Esophagus muscularis mucosa (tissue), 4 donors: ENCODE data around the gene PCMT1. TPM values are rescaled to one million over a fixed set of nuclear protein-coding genes. Genes with fewer than 3 reads are reported as not detected.

ENCODE experiments used
- DNase-seq: peaks from one replicate; pipeline ENCODE4 v3.0.0-alpha.2; 2017; ENCODE audit errors: extremely low spot score
- H3K27ac ChIP-seq, 4 donors: fragments of 200-600 bp; sonication (generic); replicated peaks in 1 of 4; 1 replicate in 3 of 4; 2 replicates in 1 of 4; pipeline ENCODE4 v1.5.1; 2016 to 2019; ENCODE audit warnings: mild to moderate bottlenecking in 1 of 4
- H3K27me3 ChIP-seq, 4 donors: fragments of 200-600 bp; sonication (generic); one replicate each; pipeline versions ENCODE4 v1.5.1 to v1.6.0; 2016 to 2019
- H3K36me3 ChIP-seq, 4 donors: fragments of 200-600 bp; sonication (generic); one replicate each; pipeline ENCODE4 v1.5.1; 2016 to 2019
- H3K4me1 ChIP-seq, 4 donors: fragments of 200-600 bp; sonication (generic); one replicate each; pipeline ENCODE4 v1.5.1; 2016 to 2019
- H3K4me3 ChIP-seq, 4 donors: fragments of 200-600 bp; sonication (generic); 1 replicate in 2 of 4; 2 replicates in 2 of 4; pipeline ENCODE4 v1.5.1; 2016 to 2019; ENCODE audit warnings: mild to moderate bottlenecking in 4 of 4, moderate library complexity in 1 of 4
- H3K9me3 ChIP-seq, 4 donors: fragments of 200-600 bp; sonication (generic); 1 replicate in 3 of 4; 2 replicates in 1 of 4; pipeline ENCODE4 v1.5.1; 2016 to 2019
- CTCF ChIP-seq, 3 experiments: fragments of 200-600 bp in 2 of 3; fragments of 450-650 bp in 1 of 3; sonication (generic) in 2 of 3; IDR thresholded peaks; one replicate each; pipeline ENCODE4 v1.5.1; 2017 to 2019; ENCODE audit warnings: antibody characterized with exemption in 3 of 3, mild to moderate bottlenecking in 2 of 3, moderate library complexity in 1 of 3
- EP300 ChIP-seq: sonication (generic); formaldehyde crosslinking; IDR thresholded peaks from one replicate; pipeline ENCODE4 v1.6.1; 2017; ENCODE audit warnings: antibody characterized with exemption
- POLR2A ChIP-seq: fragments of 450-650 bp; IDR thresholded peaks from one replicate; pipeline ENCODE4 v1.6.1; 2017; ENCODE audit warnings: antibody characterized with exemption, moderate library complexity, mild to moderate bottlenecking, low read depth
- POLR2AphosphoS5 ChIP-seq, 2 donors: sonication (generic); formaldehyde crosslinking; IDR thresholded peaks; one replicate each; pipeline ENCODE4 v1.6.1; 2017; ENCODE audit warnings: antibody characterized with exemption in 2 of 2
- WGBS: methylation state at CpG from one replicate; pipeline ENCODE4 v1.1.5; 2018; 5-methylcytosine and 5-hydroxymethylcytosine counted together
- intact Hi-C: fragments of 100-400 bp; cut with DNase I; formaldehyde crosslinking; loops from one replicate; pipeline ENCODE4 v1.15.1; 2023
- total RNA-seq, 4 donors: library from RNA; depleted of rRNA; stranded (reverse); fragments of >200 nt; gene quantifications; one replicate each; pipeline versions ENCODE4 v1.1.0 to v1.2.1, GENCODE V29; 2016

Gene PCMT1
- total RNA-seq, 4 donors from 2014 or later = 93.9 to 111 (median 107) TPM

- no peak for DNase-seq
- intact Hi-C loops = no loop called here
- Histone ChIP-seq H3K4me3 (no peak overlapping the region), H3K4me1 (no peaks in the 10 kb centered on the region), H3K36me3 (peaks cover 0 to 39% (median 8%) of the 10 kb centered on the region in 4 donors), H3K27ac (no peak overlapping the region), H3K9me3 (no peaks in the 10 kb centered on the region), H3K27me3 (no peaks in the 10 kb centered on the region)
- TF ChIP-seq EP300 (no peak), POLR2A (no peak), CTCF (IDR thresholded peaks at IDR 0.05) (no peak), POLR2AphosphoS5 (IDR thresholded peaks at IDR 0.05) (no peak)
- WGBS = 95% methylated on average over 7 of the region's 7 CpGs
Observed at GRCh38 chr6:149820506-149820905, 71.0 kb downstream of the PCMT1 start.

- H3K4me1 ChIP-seq = no peaks in the 10 kb centered on the region
- no peak for TF ChIP-seq EP300
- no peak for TF ChIP-seq POLR2AphosphoS5 (IDR thresholded peaks at IDR 0.05)
- no peak for TF ChIP-seq CTCF (IDR thresholded peaks at IDR 0.05)
- TF ChIP-seq POLR2A = no peak
- H3K27ac ChIP-seq = no peak overlapping the region
- H3K27me3 ChIP-seq = no peaks in the 10 kb centered on the region
- H3K9me3 ChIP-seq = no peaks in the 10 kb centered on the region
- no peak for DNase-seq
- H3K36me3 ChIP-seq = peaks cover 0 to 47% (median 17%) of the 10 kb centered on the region in 4 donors
- H3K4me3 ChIP-seq = no peak overlapping the region
- 93% methylated on average over 1 of the region's 1 CpG for whole genome bisulfite sequencing
- intact Hi-C loops = no loop called here
Observed at GRCh38 chr6:149821492-149821891, 72.0 kb downstream of the PCMT1 start.

- WGBS = 83% methylated on average over 4 of the region's 4 CpGs
- no peak for DNase-seq
- H3K4me3 ChIP-seq = no peak overlapping the region
- H3K4me1 ChIP-seq = no peaks in the 10 kb centered on the region
- H3K27me3 ChIP-seq = no peaks in the 10 kb centered on the region
- H3K9me3 ChIP-seq = no peaks in the 10 kb centered on the region
- no peak overlapping the region for H3K27ac ChIP-seq
- intact Hi-C loops = no loop called here
- H3K36me3 ChIP-seq = peaks cover 0 to 54% (median 17%) of the 10 kb centered on the region in 4 donors
- TF ChIP-seq EP300 (no peak), POLR2AphosphoS5 (IDR thresholded peaks at IDR 0.05) (no peak), CTCF (IDR thresholded peaks at IDR 0.05) (no peak), POLR2A (no peak)
Observed at GRCh38 chr6:149823013-149823412, 73.5 kb downstream of the PCMT1 start.

GRCh38 chr6:149825292-149825691 lies 75.8 kb downstream of the PCMT1 start:
- peaks cover 3 to 51% (median 17%) of the 10 kb centered on the region in 4 donors for H3K36me3 ChIP-seq
- no peaks in the 10 kb centered on the region for H3K4me1 ChIP-seq
- WGBS = 87% methylated on average over 4 of the region's 4 CpGs
- intact Hi-C loops = no loop called here
- H3K4me3 ChIP-seq = no peak overlapping the region
- TF ChIP-seq EP300 = no peak
- TF ChIP-seq POLR2A = no peak
- no peak for TF ChIP-seq POLR2AphosphoS5 (IDR thresholded peaks at IDR 0.05)
- no peak for TF ChIP-seq CTCF (IDR thresholded peaks at IDR 0.05)
- no peaks in the 10 kb centered on the region for H3K9me3 ChIP-seq
- no peaks in the 10 kb centered on the region for H3K27me3 ChIP-seq
- H3K27ac ChIP-seq = no peak overlapping the region
- no peak for DNase-seq

- Histone ChIP-seq H3K27ac (peak overlapping the region in 1 of 4 donors; percentile 15), H3K36me3 (peaks cover 7 to 38% (median 21%) of the 10 kb centered on the region in 4 donors), H3K27me3 (no peaks in the 10 kb centered on the region), H3K4me1 (no peaks in the 10 kb centered on the region), H3K9me3 (no peaks in the 10 kb centered on the region), H3K4me3 (peak overlapping the region in 3 of 4 donors; percentile 5 to 18 (median 16))
- WGBS = 86% methylated on average over 7 of the region's 7 CpGs
- TF ChIP-seq POLR2AphosphoS5 (IDR thresholded peaks at IDR 0.05) (no peak), POLR2A (no peak), EP300 (no peak), CTCF (IDR thresholded peaks at IDR 0.05) (no peak)
- no peak for DNase-seq
- intact Hi-C loops = loop anchor here (10.0 kb wide), 1 partner anchor 174 kb away; no protein-coding TSS in a partner anchor
Observed at GRCh38 chr6:149830731-149831307, 81.3 kb downstream of the PCMT1 start.
